Body of pancreas (tissue), 4 donors: ENCODE results near the gene FCHSD2. TPM values are rescaled to one million over a fixed set of nuclear protein-coding genes. Genes with fewer than 3 reads are reported as not detected.

Experiments used
- ATAC-seq: fragments of 150-250 bp; one replicate; pipeline ENCODE4 v1.9.1; 2016
- DNase-seq, 4 donors: peaks; one replicate each; pipeline ENCODE4 v3.0.0-alpha.2; 2019
- H3K27ac ChIP-seq, 4 donors: fragments of 200-600 bp; sonication (generic); 1 replicate in 3 of 4; 2 replicates in 1 of 4; pipeline versions ENCODE4 v1.5.1 to v1.6.1; 2016 to 2019; ENCODE audit warnings: mild to moderate bottlenecking in 1 of 4, mixed read lengths in 1 of 4, moderate library complexity in 1 of 4
- H3K27me3 ChIP-seq, 2 donors: fragments of 200-600 bp; sonication (generic); one replicate each; pipeline ENCODE4 v1.6.0; 2016; ENCODE audit warnings: mild to moderate bottlenecking in 1 of 2
- H3K36me3 ChIP-seq, 2 donors: fragments of 200-600 bp; sonication (generic); replicated peaks in 1 of 2; 2 replicates each; pipeline ENCODE4 v1.5.1; 2016; ENCODE audit warnings: low read depth in 2 of 2; ENCODE audit not compliant: insufficient read depth in 1 of 2
- H3K4me1 ChIP-seq: fragments of 200-600 bp; sonication (generic); one replicate; pipeline ENCODE4 v1.6.0; 2016
- H3K4me3 ChIP-seq, 2 donors: fragments of 200-600 bp; sonication (generic); 1 replicate in 1 of 2; 2 replicates in 1 of 2; pipeline ENCODE4 v1.5.1; 2016 to 2019
- H3K9me3 ChIP-seq, 3 donors: fragments of 200-600 bp; sonication (generic); 1 replicate in 2 of 3; 2 replicates in 1 of 3; pipeline ENCODE4 v1.5.1; 2016
- CTCF ChIP-seq, 7 experiments: fragments of 450-650 bp in 4 of 7; fragments of 200-600 bp in 3 of 7; sonication (generic) in 3 of 7; IDR thresholded peaks; one replicate each; pipeline ENCODE4 v1.5.1; 2016 to 2019; ENCODE audit warnings: antibody characterized with exemption in 7 of 7
- POLR2A ChIP-seq, 3 donors: fragments of 450-650 bp; IDR thresholded peaks; one replicate each; pipeline ENCODE4 v1.6.1; 2016; ENCODE audit warnings: antibody characterized with exemption in 3 of 3, mild to moderate bottlenecking in 2 of 3
- WGBS, 2 donors: methylation state at CpG; one replicate each; pipeline ENCODE4 v1.1.5; 2017; 5-methylcytosine and 5-hydroxymethylcytosine counted together
- intact Hi-C: fragments of 100-400 bp; cut with DNase I; formaldehyde crosslinking; loops from one replicate; pipeline ENCODE4 v1.15.1; 2023
- total RNA-seq, 2 donors: library from RNA; depleted of rRNA; stranded (reverse); fragments of >200 nt; gene quantifications; one replicate each; pipeline ENCODE4 v1.1.0, GENCODE V29; 2016

The FCHSD2 gene
- total RNA-seq, 2 donors from 2014 or later: 7.3 to 8.0 TPM

DNA sequence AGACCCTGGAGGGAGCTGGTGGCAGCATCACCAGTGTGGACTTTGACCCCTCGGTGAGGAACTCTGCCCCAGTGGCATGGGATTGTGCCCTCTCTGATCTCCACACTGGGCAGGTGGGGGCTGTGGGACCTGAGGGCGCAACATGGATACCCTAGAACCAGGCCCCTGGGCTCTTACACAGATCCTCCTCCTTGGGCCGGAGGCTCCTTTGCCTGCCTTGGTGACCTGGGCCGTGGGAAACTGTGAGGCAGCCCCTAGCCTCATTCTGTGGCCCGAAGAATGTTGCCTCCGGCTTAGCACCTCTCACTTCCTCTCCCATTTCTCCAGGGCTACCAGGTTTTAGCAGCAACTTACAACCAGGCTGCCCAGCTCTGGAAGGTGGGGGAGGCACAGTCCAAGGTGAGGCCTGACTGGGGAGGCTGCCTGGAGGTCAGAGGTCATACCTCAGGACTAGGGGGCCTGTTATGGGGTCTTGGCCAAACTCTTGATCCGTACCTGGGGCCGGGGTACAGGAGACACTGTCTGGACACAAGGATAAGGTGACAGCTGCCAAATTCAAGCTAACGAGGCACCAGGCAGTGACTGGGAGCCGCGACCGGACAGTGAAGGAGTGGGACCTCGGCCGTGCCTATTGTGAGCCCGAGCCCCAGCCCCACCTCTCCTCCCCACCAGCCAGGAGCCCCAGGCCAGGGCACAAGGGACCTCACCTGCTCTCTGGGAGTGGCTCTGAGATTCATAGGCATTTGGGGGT is 315.8 kb downstream of the FCHSD2 start:
- DNase-seq: peak in 1 of 4 donors; percentile 18
- no peak for TF ChIP-seq POLR2A (IDR thresholded peaks at IDR 0.05)
- Histone ChIP-seq H3K36me3 (no peaks in the 10 kb centered on the region), H3K4me1 (peaks cover 13% of the 10 kb centered on the region), H3K9me3 (no peaks in the 10 kb centered on the region), H3K27ac (no peak overlapping the region), H3K4me3 (no peak overlapping the region), H3K27me3 (no peaks in the 10 kb centered on the region)
- no peak for ATAC-seq
- WGBS, 2 donors: 89% methylated on average over 7 to 15 of the region's 15 CpGs
- intact Hi-C loops: no loop called here

GRCh38 chr11:72825661-72826060 is 316.5 kb downstream of the FCHSD2 start:
- H3K4me3 ChIP-seq: no peak overlapping the region
- intact Hi-C loops: no loop called here
- no peak overlapping the region for H3K27ac ChIP-seq
- DNase-seq: no peak
- H3K27me3 ChIP-seq: no peaks in the 10 kb centered on the region
- TF ChIP-seq POLR2A (IDR thresholded peaks at IDR 0.05) (no peak), CTCF (IDR thresholded peaks at IDR 0.05) (no peak)
- 83 to 89% methylated on average over 2 to 4 of the region's 4 CpGs for WGBS, 2 donors
- H3K9me3 ChIP-seq: no peaks in the 10 kb centered on the region
- no peaks in the 10 kb centered on the region for H3K36me3 ChIP-seq
- no peak for ATAC-seq
- H3K4me1 ChIP-seq: peaks cover 17% of the 10 kb centered on the region

GRCh38 chr11:72824811-72825505 is 317.2 kb downstream of the FCHSD2 start:
- no peak overlapping the region for H3K27ac ChIP-seq
- WGBS, 2 donors: 72 to 73% methylated on average over 9 to 15 of the region's 15 CpGs
- intact Hi-C loops: no loop called here
- no peak for ATAC-seq
- peaks cover 17% of the 10 kb centered on the region for H3K4me1 ChIP-seq
- no peak for DNase-seq
- TF ChIP-seq POLR2A (IDR thresholded peaks at IDR 0.05) (no peak), CTCF (IDR thresholded peaks at IDR 0.05) (no peak)
- no peak overlapping the region for H3K4me3 ChIP-seq
- no peaks in the 10 kb centered on the region for H3K36me3 ChIP-seq
- H3K27me3 ChIP-seq: no peaks in the 10 kb centered on the region
- no peaks in the 10 kb centered on the region for H3K9me3 ChIP-seq

DNA sequence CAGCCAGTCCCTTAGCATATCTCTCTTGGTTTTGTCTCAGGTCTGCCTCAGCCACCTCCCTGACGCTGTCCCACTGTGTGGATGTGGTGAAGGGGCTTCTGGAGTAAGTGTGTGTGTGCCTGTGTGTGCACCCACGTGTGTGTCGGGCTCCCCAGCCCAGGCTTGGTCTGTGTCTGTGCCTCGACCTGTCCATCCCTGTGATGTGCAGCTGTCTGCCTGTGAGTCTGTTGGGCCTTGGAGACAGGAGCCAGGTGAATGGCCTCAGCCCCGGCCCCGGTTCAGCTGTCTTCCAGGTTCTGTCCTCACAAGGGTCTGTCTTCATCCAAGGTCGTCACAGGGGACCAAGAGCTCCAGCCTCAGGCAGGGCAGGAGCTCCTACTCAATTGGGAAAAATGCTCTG is 318.1 kb downstream of the FCHSD2 start:
- H3K27ac ChIP-seq: no peak overlapping the region
- intact Hi-C loops: no loop called here

More for the DNA sequence above, 318.1 kb downstream of the FCHSD2 start:
- 56 to 68% methylated on average over 4 to 7 of the region's 7 CpGs for WGBS, 2 donors
- Histone ChIP-seq H3K9me3 (no peaks in the 10 kb centered on the region), H3K4me3 (no peak overlapping the region), H3K36me3 (no peaks in the 10 kb centered on the region), H3K27me3 (no peaks in the 10 kb centered on the region), H3K4me1 (peaks cover 17% of the 10 kb centered on the region)
- TF ChIP-seq CTCF (IDR thresholded peaks at IDR 0.05) (no peak), POLR2A (IDR thresholded peaks at IDR 0.05) (no peak)
- no peak for DNase-seq
- no peak for ATAC-seq
